AG20443 (cell line): ENCODE results near the gene MED29.

Experiments used
- DNase-seq: peaks from one replicate; pipeline ENCODE4 v3.0.0; 2012; ENCODE audit warnings: low spot score, mixed read lengths

Gene MED29

DNA sequence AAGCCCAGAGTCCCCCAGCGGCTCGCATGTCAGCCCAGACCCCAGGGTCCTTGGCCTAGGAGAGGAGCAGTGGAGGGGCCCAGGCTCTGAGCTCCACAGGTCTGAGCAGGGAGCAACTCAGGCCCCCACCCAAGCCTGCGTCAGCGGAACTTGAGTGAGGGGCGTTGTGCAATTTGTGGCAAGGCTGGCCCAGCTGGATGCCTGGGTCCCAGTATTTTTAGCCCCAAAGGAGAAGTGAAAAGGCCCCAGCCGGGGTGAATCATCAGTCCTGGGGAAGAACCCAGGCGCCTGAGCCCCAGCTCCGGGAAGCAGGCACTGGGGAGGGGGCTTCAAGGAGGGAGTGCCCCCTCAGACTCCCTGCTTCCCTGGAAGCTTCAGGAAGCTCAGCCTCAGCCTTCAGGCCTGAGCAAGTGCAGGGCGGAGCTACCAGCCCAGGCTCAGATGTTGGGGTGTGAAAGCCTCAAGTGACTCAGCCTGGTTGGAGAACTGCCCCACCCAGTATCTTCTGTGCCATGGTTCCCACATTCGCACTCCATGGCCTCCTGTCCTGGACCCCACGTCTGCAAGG lies 7.2 kb downstream of the MED29 start:
- peak; percentile 84 for DNase-seq

DNA sequence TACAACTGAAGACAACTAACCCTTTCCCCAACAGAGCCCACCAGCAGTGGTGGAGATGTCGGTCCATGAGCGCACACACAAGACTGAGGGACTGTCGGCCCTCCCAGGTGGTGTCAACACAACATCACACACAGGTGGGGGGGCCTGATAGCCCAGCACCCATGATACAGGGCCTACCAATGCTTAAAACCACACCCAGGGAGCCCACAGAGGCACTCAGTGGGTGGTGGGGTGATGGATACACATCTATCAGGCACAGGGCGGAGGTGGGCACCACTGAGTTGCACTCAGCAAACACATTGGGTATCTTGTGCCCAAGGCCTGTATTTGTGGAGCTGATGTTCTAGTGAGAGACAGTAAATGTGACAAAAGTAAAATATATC lies 8.5 kb downstream of the MED29 start:
- DNase-seq = no peak

DNA sequence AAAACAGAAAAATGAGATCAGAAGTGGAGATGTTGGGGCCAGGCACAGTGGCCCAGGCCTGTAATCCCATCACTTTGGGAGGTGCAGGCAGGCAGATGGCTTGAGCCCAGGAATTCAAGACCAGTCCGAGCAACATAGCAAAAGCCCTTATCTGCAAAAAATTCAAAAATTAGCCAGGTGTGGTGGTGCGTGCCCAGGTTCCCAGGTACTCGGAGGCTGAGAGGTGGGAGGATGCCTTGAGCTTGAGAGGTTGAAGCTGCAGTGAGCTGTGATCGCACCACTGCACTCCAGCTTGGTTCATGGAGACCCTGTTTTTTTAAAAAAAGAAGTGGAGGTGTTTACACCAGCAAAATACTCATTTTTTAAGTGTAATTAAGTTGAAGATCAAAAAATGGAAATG lies 8.9 kb downstream of the MED29 start:
- no peak for DNase-seq

DNA sequence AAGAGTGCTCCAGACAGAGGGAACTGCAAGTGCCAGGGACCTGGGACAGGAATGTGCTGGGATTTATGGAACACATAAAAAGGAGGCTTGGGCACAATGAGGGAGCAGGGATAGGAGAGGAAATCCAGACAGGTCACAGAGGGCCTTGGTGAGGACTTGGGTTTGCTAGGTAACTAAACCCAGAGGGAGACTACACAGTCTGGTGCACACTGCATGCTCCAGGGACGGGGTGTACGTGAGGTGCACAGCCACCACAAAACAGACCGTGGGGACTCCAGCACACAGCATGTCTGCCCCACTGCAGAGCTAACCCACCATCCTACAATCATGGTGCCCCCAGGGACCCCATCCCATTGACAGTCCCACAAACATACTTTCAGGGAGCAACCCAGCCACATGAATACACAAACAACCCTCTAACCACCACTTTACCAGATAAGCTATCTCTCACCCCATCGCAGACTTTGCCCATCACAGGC lies 9.9 kb downstream of the MED29 start:
- no peak for DNase-seq

DNA sequence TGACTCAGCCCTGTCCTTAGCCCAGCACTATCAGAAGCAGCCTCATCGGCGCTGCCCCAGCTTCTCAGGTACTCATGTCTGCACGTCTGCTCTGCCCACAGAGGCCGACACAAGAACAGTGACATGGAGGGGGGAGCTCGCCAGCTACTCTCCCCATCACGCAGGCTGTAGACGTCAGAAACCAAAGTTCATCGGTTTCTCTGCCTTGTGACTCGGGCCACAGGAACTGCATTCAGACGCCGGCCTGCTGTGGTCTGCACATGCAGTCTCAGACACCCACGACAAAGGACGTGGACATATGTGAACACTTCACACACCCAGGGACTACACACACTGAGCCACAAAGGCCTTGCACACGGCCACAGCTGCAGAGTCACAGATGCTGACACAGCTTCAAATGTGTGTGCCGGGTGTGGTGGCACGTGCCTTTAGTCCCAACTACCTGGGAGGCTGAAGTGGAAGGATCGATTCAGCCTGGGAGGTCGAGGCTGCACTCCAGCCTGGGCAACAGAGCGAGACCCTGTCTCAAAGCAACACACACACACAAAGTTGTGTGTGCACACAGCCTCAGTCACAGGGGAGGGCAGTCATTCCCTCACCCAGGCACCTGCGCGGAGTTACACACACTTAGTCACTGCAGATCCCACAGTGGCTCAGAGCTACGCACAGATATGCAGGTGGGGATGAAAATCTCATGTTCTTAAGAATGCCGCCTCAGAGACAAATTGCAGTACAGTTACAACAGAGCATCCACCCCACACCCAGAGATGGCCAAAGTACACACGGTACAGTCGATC lies 10.6 kb downstream of the MED29 start:
- no peak for DNase-seq

DNA sequence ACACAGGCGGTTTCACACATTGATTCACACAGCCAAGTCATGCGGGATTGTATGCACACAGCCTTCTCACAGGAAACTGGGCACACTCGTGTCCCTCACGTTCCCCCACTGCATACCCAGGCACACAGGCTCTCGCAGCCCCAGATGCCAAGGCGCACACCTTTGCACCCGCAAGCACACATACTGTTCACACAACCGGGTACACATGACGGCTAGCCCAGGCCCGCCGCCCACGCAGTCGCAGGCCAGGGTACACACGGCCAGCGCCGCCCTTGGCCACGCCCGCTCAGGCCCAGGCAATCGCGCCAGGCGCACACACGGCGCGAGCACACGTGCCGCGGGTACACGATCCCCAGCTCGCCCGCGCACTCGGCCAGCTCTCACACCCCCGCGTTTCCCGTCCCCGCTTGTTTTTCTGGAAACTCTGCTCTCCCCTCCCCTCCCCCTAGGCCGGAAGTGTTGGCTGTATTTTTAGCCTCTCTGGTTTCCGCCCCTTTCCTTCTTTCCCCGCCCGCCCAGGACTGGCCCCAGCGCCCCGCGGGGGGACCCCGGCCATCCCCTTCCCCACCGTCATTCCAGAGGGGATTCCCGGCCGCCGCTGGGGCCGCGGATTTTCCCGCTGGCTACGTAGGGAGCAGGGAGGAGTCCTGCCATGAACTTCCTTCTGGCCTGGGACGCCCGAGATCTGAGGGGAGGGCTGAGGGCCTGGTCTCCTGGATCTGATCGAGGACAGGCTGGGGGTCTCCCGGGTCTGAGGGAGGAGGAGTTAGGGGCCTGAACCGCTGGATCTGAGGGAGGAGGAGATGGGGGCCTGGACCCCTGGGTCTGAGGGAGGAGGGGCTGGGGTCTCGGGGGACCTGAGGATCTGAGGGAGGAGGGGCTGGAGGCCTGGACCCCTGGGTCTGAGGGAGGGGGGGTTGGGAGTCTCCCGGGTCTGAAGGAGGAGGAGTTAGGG lies 11.4 kb downstream of the MED29 start:
- DNase-seq = peak; percentile 81

DNA sequence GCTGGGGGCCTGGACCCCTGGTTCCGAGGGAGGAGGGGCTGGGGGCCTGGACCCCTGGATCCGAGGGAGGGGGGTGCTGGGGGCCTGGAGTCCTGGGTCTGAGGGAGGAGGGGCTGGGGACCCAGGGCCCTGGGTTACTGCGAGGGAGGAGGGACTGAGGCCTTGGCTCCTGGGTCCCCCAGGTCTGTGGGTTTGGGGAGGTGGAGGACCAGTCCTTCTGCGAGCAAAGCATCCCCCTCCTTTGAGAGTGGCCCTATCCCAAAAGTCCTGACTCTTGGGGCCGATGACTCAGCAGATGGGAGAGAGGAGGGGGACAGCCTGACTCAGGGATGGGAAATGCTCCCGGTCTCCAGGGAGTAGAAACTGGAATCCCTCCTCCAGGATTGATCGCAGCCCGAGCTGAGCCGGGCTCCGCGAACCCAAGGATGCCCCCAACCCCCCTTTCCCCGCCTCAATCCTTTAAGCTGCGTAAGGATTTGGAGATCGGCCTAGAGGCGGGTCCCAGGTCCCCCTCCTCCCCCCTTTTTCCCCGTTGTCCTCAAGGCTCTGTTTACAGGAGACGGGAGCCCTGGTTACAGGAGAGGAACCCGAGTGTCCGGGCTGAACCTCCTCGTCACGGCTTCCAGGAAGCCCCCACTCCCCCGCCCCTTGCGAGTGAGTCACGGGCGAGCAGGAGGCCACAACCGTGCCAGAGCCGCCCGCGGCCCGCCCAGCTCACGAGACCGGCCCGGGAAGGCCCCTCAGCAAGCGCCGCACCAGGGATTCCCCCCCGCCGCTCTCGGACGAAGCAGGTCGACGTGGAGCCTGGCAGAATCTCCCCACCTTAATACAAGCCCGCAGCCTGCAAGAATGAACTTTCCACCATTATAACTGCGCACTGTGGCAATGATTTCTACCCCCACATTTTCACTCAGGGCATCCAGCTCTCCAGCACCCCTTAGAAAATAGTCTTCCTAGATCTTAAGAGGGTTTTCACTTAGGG lies 12.4 kb downstream of the MED29 start:
- peak; percentile 89 for DNase-seq

DNA sequence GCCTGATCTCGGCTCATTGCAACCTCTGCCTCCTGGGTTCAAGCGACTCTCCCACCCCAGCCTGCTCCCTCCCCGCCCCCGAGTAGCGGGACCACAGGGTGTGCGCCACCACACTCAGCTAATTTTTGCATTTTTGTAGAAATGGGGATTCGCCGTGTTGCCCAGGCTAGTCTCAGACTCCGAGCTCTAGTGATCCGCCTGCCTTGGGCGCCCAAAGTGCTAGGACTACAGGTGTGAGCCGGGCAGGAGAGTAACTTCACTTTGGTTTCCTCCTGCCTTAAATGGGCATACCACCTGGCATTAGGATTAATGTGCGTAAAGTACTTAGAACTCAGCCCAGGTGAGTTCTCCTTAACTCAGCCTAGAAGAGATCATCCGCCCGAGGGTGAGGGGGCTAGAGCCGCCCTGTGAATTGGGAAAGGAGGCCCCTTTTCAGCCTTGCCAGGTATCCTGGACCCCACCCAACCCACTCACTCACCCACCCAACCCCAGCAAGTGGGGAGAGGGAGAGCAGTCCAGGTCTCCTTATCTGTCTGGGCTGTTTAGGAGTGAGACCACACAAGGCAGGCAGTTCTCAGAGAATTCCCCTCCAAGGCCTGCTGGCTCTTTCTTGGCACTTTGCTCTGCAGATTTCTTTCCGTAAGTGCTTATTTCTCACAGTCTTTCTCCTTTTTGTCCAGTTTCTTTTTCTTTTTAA lies 14.2 kb downstream of the MED29 start:
- DNase-seq = no peak

DNA sequence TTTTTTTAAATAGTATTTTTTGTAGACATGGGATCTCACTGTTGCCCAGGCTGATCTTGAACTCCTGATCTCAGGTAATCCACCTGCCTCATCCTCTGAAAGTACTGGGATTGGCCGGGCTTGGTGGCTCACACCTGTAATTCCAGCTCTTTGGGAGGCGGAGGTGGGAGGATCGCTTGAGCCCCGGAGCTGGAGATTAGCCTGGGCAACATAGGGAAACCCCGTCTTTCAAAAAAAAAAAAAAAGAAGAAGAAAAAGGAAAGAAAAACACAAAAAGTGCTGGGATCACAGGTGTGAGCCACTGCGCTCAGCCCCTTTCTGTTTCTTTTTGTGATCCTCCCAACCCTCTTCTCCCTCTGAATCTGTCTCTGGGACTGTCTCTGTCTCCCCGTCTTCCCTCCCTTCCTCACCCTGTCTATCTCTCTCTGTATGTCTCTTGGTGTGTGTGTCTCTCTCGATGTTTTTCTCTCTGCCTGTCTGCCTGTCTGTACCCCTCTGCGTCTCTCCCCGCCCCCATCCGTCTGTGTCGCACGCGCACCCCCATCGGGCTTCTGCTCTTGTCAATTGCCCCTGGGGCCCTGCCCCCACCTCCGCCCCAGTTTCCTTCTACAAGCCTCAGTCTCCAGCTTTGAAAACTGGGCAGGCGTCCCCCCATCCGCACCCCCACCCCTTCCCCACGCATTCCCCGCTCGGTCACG lies 14.9 kb downstream of the MED29 start:
- DNase-seq = no peak

DNA sequence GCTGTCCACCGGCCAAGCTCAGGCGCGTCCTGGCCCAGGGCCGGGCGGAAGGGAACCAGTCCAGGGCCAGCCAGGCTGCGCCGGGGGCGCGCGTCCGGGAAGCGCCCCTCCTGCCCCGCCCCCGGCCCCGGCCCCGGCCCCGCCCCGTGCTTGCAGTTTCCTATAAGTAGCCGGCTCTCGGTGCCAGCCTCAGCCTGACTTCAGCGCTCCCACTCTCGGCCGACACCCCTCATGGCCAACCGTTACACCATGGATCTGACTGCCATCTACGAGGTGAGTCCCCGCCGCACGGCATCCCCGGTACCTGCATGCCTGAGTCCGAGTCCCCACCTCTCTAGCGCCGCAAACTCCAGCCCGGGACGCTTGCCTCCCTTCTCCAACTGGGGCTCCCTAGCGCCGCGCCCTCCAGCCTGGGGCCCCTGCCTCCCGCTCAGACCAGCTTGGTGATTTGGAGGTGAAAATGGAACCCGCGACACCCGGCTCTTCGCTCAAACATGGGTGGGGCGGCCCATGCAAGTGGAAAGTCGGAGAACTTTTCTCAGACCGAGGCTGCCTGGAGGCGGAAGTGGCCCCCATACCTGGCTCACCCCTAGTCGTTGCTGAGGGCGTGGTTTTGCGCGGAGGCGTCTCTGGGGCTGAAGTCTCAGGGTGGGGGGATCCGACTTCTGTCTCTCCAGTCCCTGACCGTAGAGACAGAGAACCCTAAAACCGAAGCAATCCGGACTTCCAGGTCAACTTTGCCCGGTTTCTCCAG lies 15.7 kb downstream of the MED29 start, which contains the start of gene ZFP36:
ZFP36 (plus strand) TSS at position 192 of the 754 bp plus-strand sequence; CDS start at position 250, 58 bp downstream.
- peak; percentile 89 for DNase-seq

DNA sequence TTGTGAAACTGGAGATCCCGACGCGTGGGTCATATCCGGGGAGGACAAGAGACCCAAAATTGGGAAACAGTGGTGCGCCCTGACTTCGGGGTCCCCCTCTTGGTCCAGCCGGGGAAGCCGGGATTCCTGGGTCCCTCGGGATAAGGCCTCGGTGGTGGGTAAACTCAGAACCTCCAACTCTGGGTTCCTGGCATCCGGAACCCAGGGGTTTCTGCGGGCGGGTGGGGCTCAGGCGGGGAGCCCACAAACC lies 16.2 kb downstream of the MED29 start:
- DNase-seq = no peak

DNA sequence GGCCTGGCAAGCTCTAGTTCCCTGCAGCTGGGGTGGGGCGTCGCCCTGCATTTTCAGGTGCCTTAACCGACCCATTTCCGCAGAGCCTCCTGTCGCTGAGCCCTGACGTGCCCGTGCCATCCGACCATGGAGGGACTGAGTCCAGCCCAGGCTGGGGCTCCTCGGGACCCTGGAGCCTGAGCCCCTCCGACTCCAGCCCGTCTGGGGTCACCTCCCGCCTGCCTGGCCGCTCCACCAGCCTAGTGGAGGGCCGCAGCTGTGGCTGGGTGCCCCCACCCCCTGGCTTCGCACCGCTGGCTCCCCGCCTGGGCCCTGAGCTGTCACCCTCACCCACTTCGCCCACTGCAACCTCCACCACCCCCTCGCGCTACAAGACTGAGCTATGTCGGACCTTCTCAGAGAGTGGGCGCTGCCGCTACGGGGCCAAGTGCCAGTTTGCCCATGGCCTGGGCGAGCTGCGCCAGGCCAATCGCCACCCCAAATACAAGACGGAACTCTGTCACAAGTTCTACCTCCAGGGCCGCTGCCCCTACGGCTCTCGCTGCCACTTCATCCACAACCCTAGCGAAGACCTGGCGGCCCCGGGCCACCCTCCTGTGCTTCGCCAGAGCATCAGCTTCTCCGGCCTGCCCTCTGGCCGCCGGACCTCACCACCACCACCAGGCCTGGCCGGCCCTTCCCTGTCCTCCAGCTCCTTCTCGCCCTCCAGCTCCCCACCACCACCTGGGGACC lies 16.6 kb downstream of the MED29 start:
- DNase-seq = no peak

DNA sequence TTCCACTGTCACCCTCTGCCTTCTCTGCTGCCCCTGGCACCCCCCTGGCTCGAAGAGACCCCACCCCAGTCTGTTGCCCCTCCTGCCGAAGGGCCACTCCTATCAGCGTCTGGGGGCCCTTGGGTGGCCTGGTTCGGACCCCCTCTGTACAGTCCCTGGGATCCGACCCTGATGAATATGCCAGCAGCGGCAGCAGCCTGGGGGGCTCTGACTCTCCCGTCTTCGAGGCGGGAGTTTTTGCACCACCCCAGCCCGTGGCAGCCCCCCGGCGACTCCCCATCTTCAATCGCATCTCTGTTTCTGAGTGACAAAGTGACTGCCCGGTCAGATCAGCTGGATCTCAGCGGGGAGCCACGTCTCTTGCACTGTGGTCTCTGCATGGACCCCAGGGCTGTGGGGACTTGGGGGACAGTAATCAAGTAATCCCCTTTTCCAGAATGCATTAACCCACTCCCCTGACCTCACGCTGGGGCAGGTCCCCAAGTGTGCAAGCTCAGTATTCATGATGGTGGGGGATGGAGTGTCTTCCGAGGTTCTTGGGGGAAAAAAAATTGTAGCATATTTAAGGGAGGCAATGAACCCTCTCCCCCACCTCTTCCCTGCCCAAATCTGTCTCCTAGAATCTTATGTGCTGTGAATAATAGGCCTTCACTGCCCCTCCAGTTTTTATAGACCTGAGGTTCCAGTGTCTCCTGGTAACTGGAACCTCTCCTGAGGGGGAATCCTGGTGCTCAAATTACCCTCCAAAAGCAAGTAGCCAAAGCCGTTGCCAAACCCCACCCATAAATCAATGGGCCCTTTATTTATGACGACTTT lies 17.4 kb downstream of the MED29 start:
- no peak for DNase-seq

DNA sequence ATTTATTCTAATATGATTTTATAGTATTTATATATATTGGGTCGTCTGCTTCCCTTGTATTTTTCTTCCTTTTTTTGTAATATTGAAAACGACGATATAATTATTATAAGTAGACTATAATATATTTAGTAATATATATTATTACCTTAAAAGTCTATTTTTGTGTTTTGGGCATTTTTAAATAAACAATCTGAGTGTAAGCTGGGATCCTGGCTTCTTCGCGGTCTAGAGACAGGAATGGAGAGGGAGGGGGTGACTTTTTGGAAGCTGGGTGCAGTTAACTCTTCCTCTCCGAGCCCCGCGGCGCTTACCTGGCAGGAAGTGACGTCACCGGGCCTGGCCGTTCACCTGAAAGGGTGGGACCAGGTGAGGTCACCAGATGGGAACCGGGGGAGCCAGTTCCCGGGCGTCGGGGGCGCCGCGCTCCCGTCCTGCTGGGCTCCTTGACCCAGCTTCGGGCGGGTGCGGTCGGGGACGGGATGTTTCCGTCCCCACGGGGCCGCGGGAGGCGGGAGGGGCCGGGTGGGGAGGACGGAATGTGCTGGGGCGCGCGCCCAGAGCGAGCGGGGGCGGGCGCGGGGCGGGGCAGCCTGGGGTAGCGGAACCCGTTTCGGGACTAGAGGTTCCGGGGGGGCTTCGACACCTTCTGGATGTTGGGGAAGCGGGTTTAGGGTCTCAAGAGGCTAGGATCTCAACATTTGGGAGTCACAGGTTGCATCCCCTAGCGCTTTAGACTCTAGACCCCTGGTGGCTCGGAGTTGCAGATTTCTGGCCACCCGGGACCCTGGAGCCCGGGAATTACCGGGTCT lies 18.2 kb downstream of the MED29 start:
- peak; percentile 66 for DNase-seq

DNA sequence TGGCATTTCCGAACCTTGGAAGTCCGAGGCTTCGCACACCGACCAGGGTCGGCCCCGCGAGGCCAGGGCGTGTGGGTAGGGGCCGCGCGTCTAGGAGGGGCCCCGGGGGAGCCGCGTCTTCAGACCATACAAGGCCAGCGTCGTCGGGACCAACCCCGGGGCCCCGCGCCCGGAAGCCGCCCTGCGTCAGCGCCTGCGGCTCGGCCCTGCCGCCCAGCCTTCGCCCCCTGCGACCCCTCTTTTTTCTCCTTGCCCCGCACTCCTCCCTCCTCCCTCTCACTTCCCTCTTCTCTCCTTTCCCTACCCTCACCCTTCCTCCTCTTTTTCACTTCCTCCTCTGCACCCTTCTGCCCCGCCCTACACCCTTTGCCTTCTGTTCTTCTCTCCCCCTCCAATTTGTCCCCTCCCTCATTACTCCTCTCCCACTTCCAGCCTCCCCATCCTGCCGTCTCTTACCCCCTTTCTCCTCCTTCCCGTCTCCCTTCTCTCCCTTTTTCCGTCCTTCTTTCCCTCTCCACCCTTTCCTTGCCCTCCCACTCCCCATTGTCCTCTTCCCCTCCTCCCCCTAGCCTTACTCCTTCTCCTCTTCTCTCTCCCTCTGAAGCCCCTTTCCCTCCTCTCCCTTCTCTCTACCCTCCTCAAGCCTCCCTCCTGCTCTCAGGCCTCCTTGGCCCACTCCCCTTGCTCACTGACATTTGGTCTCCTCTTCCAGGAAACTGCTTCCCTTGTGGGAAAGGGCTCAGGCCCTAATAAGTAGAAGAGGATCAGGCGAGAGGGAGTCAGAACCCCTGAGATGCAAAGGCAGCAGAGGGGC lies 19.0 kb downstream of the MED29 start:
- DNase-seq = peak; percentile 51

DNA sequence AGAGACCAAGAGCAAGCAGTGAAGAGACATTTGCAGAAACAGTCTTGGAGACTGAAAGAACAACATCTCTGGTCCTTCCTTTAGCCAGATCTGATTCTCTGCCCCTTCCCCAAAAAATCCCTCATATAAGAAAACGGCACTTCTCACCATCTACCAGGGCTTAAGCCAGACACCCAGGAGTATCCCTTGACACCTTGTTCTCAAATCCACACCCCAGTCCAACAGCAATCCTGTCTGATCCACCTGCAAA lies 19.6 kb downstream of the MED29 start:
- no peak for DNase-seq
